ENCODE measurements around the gene PSME1.
A peak's percentile ranks its signal among the peaks of the same experiment; 100 is the strongest.

Gene PSME1

DNA sequence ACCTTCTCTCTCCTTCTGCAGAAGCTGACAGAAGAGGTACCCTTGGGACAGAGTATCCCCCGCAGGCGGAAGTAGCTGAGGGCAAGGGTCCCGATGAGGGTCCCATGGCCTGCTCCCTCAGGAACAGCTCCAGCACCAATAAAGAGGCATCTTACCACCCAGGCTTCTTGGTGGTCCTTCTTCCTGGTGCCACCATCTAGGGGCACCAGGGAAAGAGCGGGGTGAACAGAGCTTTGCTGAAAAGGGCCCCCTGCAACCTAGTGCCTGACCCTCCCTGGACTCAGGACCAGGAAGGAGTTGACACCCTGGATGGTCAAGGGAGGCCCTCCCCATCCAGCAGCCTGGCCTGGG lies 24.5 kb downstream of the PSME1 start:
- Histone ChIP-seq H3K4me2 (ENCODE audit: low read depth, low read length, poor library complexity, severe bottlenecking) (no peak overlapping the region), H3K9ac (ENCODE audit: low read depth, low read length, poor library complexity, severe bottlenecking) (no peak overlapping the region), H3K9me2 (replicated peaks; ENCODE audit: low read depth, low read length) (no peaks in the 10 kb centered on the region)

GRCh38 chr14:24160850-24161804 lies 25.1 kb downstream of the PSME1 start, which contains the start of gene IRF9:
Gene IRF9, plus strand, starts transcription at chr14:24161265. Its CDS starts 880 bp downstream, at chr14:24162145.
- Histone ChIP-seq H3K4me1 (ENCODE audit: insufficient read depth, low read length, poor library complexity, severe bottlenecking) (peaks cover 13% of the 10 kb centered on the region), H3F3A (ENCODE audit: low read depth) (no peaks in the 10 kb centered on the region; the same call in 1 of the 2 replicates), H3K4me3 (ENCODE audit: low read length, poor library complexity, severe bottlenecking) (peak within 1 kb of the TSS; percentile 82), H3K9ac (ENCODE audit: low read depth, low read length, poor library complexity, severe bottlenecking) (peak within 1 kb of the TSS; percentile 73), H3K9me2 (replicated peaks; ENCODE audit: low read depth, low read length) (no peaks in the 10 kb centered on the region), H3K79me2 (ENCODE audit: insufficient read depth, low read length) (peaks cover 9% of the 10 kb centered on the region; the same call in 1 of the 2 replicates), H3K36me3 (ENCODE audit: insufficient read depth, low read length) (peaks cover 28% of the 10 kb centered on the region; the same call in 1 of the 2 replicates), H2AFZ (ENCODE audit: low read length) (peak within 1 kb of the TSS; percentile 44; the same call in 1 of the 2 replicates), H3K9me3 (ENCODE audit: insufficient read depth, low read depth, low read length) (no peaks in the 10 kb centered on the region), H3K4me2 (ENCODE audit: low read depth, low read length, poor library complexity, severe bottlenecking) (peak within 1 kb of the TSS; percentile 84), H4K20me1 (ENCODE audit: insufficient read depth, low read length, poor library complexity, severe bottlenecking) (no peaks in the 10 kb centered on the region), H3K27me3 (ENCODE audit: insufficient read depth, low read length, poor library complexity, severe bottlenecking) (no peaks in the 10 kb centered on the region)
- TF ChIP-seq, protein P1, sequence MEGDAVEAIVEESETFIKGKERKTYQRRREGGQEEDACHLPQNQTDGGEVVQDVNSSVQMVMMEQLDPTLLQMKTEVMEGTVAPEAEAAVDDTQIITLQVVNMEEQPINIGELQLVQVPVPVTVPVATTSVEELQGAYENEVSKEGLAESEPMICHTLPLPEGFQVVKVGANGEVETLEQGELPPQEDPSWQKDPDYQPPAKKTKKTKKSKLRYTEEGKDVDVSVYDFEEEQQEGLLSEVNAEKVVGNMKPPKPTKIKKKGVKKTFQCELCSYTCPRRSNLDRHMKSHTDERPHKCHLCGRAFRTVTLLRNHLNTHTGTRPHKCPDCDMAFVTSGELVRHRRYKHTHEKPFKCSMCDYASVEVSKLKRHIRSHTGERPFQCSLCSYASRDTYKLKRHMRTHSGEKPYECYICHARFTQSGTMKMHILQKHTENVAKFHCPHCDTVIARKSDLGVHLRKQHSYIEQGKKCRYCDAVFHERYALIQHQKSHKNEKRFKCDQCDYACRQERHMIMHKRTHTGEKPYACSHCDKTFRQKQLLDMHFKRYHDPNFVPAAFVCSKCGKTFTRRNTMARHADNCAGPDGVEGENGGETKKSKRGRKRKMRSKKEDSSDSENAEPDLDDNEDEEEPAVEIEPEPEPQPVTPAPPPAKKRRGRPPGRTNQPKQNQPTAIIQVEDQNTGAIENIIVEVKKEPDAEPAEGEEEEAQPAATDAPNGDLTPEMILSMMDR (conservative IDR thresholded peaks at IDR 0.05; ENCODE audit: low read length), result peak; percentile 95
- TF ChIP-seq EZH2phosphoT487 (IDR thresholded peaks at IDR 0.05; ENCODE audit: borderline replicate concordance), result no peak

More for the DNA sequence above, 24.5 kb downstream of the PSME1 start:
- Histone ChIP-seq H4K20me1 (ENCODE audit: insufficient read depth, low read length, poor library complexity, severe bottlenecking) (no peaks in the 10 kb centered on the region), H3K27me3 (ENCODE audit: insufficient read depth, low read length, poor library complexity, severe bottlenecking) (no peaks in the 10 kb centered on the region), H3F3A (ENCODE audit: low read depth) (no peaks in the 10 kb centered on the region; the same call in 1 of the 2 replicates), H3K36me3 (ENCODE audit: insufficient read depth, low read length) (peaks cover 33% of the 10 kb centered on the region; the same call in 1 of the 2 replicates), H3K79me2 (ENCODE audit: insufficient read depth, low read length) (peaks cover 9% of the 10 kb centered on the region; the same call in 1 of the 2 replicates), H3K9me3 (ENCODE audit: insufficient read depth, low read depth, low read length) (no peaks in the 10 kb centered on the region), H2AFZ (ENCODE audit: low read length) (no peak overlapping the region), H3K4me3 (ENCODE audit: low read length, poor library complexity, severe bottlenecking) (no peak overlapping the region), H3K4me1 (ENCODE audit: insufficient read depth, low read length, poor library complexity, severe bottlenecking) (peaks cover 13% of the 10 kb centered on the region)
- TF ChIP-seq, protein P1 (conservative IDR thresholded peaks at IDR 0.05; ENCODE audit: low read length), result no peak
- TF ChIP-seq EZH2phosphoT487 (IDR thresholded peaks at IDR 0.05; ENCODE audit: borderline replicate concordance), result no peak

DNA sequence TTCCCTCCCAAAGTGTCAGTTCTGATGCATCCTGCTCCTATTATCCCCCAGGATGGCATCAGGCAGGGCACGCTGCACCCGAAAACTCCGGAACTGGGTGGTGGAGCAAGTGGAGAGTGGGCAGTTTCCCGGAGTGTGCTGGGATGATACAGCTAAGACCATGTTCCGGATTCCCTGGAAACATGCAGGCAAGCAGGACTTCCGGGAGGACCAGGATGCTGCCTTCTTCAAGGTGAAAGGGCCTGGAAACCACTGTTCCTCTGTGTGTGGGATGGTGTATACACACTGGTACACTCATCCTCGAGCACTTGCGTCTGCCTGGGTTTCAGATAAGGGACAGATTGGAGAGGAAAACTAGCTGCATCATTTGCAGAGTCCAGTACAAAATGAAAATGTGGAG lies 26.1 kb downstream of the PSME1 start:
- no peaks in the 10 kb centered on the region for H3K9me3 ChIP-seq (ENCODE audit: insufficient read depth, low read depth, low read length)
- no peaks in the 10 kb centered on the region; the same call in 1 of the 2 replicates for H3F3A ChIP-seq (ENCODE audit: low read depth)
- no peaks in the 10 kb centered on the region for H3K9me2 ChIP-seq (replicated peaks; ENCODE audit: low read depth, low read length)
- peak overlapping the region; percentile 84 for H3K4me2 ChIP-seq (ENCODE audit: low read depth, low read length, poor library complexity, severe bottlenecking)
- H3K4me3 ChIP-seq (ENCODE audit: low read length, poor library complexity, severe bottlenecking), result peak overlapping the region; percentile 82
- peaks cover 9% of the 10 kb centered on the region; the same call in 1 of the 2 replicates for H3K79me2 ChIP-seq (ENCODE audit: insufficient read depth, low read length)
- no peaks in the 10 kb centered on the region for H3K27me3 ChIP-seq (ENCODE audit: insufficient read depth, low read length, poor library complexity, severe bottlenecking)
- peak overlapping the region; percentile 73 for H3K9ac ChIP-seq (ENCODE audit: low read depth, low read length, poor library complexity, severe bottlenecking)
- H4K20me1 ChIP-seq (ENCODE audit: insufficient read depth, low read length, poor library complexity, severe bottlenecking), result no peaks in the 10 kb centered on the region
- peaks cover 24% of the 10 kb centered on the region; the same call in 1 of the 2 replicates for H3K36me3 ChIP-seq (ENCODE audit: insufficient read depth, low read length)
- no peak overlapping the region for H2AFZ ChIP-seq (ENCODE audit: low read length)
- peaks cover 13% of the 10 kb centered on the region for H3K4me1 ChIP-seq (ENCODE audit: insufficient read depth, low read length, poor library complexity, severe bottlenecking)
- TF ChIP-seq, protein P1 (conservative IDR thresholded peaks at IDR 0.05; ENCODE audit: low read length), result no peak
- no peak for TF ChIP-seq EZH2phosphoT487 (IDR thresholded peaks at IDR 0.05; ENCODE audit: borderline replicate concordance)

Data from Loucy (cell line).